ENCODE data around the gene MLH1. TPM values are rescaled to one million over a fixed set of nuclear protein-coding genes. Genes with fewer than 3 reads are reported as not detected.
"Not testable (repeated sequence)": the region's sequence is repeated elsewhere in the genome, so short reads cannot be mapped to it uniquely, and the experiment has no call there.

MLH1 gene
- total RNA-seq, 2 experiments from 2014 or later = 85.8 to 102 TPM

DNA sequence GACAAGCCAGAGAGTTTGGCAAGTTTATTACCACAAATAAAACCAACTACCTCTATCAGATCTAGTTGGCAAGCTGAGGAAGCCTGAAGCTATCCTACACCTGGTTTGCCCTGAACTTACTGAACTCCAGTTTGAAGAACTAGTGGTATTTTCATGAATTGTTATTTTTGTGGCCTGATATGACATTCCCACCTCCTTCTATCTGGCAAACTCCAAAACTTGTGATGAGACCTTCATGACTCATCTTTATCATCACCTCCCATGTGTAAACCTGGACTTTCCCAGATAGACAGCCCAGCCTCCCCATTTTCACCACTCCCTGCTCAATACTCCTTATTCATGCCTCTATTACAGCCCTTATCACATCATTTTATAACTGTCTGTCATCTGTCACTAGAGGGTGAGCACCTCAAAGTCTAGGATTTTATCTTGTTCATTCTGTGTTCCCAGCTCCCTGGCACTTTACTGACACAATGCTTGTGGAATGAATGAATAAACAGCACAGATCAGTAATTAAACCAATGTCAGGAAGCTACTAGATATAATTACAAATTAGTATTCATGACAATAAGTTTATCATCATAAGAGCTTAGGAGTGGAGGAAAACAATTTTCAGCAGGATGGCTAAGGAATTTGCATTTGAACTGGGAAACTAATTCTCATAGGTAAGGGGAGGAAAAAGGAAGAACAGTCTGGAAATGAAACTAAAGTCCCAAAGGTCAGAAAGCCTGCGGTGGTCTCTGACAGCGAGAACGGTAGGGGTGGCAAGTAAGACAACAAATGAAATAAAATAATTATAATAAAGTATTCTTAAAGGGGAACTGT is 35.2 kb upstream of the MLH1 start:
- CTCF ChIA-PET = interaction anchor here (0.6 to 4.5 kb wide), 54 partner anchors 8 to 256 kb away, joined by 3 to 69 read pairs (median 6); partner anchors contain the start of genes EPM2AIP1, MLH1 and TRANK1
- Mint-ChIP-seq H3K27me3 (no peaks in the 10 kb centered on the region), H3K36me3 (no peaks in the 10 kb centered on the region), H3K4me1 (ENCODE audit: low read depth) (peaks cover 10% of the 10 kb centered on the region), H3K9me3 (no peaks in the 10 kb centered on the region), H3K4me3 (no peak overlapping the region), H3K27ac (no peak overlapping the region)
- DNase-seq = peak; percentile 18
- intact Hi-C loops (cut with micrococcal nuclease) = loop anchor here (1.0 to 2.0 kb wide), 5 partner anchors 13 to 229 kb away; partner anchors contain the start of gene TRANK1
- POLR2A ChIA-PET = no interaction called here

DNA sequence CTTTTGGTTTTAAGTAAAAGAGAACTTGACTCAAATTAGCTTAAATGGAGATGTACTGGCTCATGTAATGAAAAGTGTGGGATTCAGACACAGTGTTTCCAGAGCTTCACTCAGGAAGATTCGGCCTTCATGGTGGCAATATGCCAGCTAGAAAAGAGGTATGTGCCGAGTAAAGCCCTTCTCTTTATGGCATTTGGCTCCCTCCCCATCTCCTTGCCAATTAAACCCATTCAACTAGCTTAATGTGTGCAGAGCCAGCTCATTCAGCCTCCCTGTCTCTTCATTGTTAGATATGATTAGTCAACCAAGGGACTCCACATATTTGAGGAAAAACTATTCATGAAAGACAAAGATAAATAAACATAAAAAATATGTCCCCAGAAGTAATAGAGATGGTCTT is 33.5 kb upstream of the MLH1 start:
- CTCF ChIA-PET = interaction anchor here (0.5 to 4.5 kb wide), 18 partner anchors 10 to 230 kb away, joined by 3 to 69 read pairs (median 13); partner anchors contain the start of gene TRANK1
- H3K4me1 Mint-ChIP-seq (ENCODE audit: low read depth) = peaks cover 10% of the 10 kb centered on the region
- no peak for DNase-seq
- intact Hi-C loops (cut with micrococcal nuclease) = loop anchor here (2.0 kb wide), 2 partner anchors 15 to 117 kb away; partner anchors contain the start of gene TRANK1
- no peaks in the 10 kb centered on the region for H3K9me3 Mint-ChIP-seq
- H3K36me3 Mint-ChIP-seq = no peaks in the 10 kb centered on the region
- H3K27me3 Mint-ChIP-seq = no peaks in the 10 kb centered on the region
- no peak overlapping the region for H3K27ac Mint-ChIP-seq
- POLR2A ChIA-PET = no interaction called here
- H3K4me3 Mint-ChIP-seq = no peak overlapping the region

DNA sequence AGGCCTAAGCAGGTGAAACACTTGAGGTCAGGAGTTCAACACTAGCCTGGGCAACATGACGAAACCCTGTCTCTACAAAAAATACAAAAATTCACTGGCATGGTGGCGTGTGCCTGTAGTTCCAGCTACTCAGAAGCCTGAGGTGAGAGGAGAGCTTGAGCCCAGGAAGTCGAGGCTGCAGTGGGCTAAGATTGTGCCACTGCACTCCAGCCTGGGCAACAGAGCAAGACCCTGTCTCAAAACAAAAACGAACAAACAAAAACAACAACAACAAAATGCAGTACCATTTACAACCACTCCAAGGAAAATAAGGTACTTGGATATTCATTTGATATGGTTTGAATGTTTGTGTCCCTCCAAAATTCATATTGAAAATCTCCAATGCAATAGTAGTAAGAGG is 32.8 kb upstream of the MLH1 start:
- intact Hi-C loops (cut with micrococcal nuclease) = no loop called here
- Mint-ChIP-seq H3K9me3 (no peaks in the 10 kb centered on the region), H3K36me3 (no peaks in the 10 kb centered on the region), H3K4me3 (no peak overlapping the region), H3K27ac (no peak overlapping the region), H3K4me1 (ENCODE audit: low read depth) (peaks cover 10% of the 10 kb centered on the region), H3K27me3 (no peaks in the 10 kb centered on the region)
- POLR2A ChIA-PET = no interaction called here
- no peak for DNase-seq
- CTCF ChIA-PET = interaction anchor here (1.3 to 4.5 kb wide), 7 partner anchors 20 to 227 kb away, joined by 3 to 69 read pairs (median 13); no protein-coding TSS in a partner anchor

- H3K9me3 Mint-ChIP-seq; CTCF ChIA-PET; intact Hi-C loops (cut with micrococcal nuclease); H3K36me3 Mint-ChIP-seq; H3K4me3 Mint-ChIP-seq; H3K27ac Mint-ChIP-seq; POLR2A ChIA-PET; H3K4me1 Mint-ChIP-seq (ENCODE audit: low read depth); DNase-seq; H3K27me3 Mint-ChIP-seq: not testable (repeated sequence)
Observed at GRCh38 chr3:36963008-36963407, 30.3 kb upstream of the MLH1 start.

DNA sequence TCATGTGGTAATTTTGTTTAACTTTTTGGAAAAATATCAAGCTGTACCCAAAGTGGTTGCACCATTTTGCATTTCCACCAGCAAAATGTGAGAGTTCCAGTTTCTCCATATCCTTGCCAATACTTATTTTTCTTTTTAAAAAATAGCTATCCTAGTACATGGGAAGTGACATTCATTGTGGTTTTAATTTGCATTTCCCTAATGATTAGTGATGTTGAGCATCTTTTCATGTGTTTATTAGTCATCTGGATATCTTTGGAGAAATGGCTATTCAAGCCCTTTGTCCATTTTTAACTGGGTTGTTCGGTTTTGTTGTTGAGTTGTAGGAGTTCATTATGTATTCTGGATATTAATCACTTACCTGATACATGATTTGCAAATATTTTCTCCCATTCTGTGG is 29.0 kb upstream of the MLH1 start:
- H3K4me3 Mint-ChIP-seq = no peak overlapping the region
- CTCF ChIA-PET = interaction anchor here (1.0 kb wide), 1 partner anchor 120 kb away, joined by 4 read pairs; no protein-coding TSS in a partner anchor

DNA sequence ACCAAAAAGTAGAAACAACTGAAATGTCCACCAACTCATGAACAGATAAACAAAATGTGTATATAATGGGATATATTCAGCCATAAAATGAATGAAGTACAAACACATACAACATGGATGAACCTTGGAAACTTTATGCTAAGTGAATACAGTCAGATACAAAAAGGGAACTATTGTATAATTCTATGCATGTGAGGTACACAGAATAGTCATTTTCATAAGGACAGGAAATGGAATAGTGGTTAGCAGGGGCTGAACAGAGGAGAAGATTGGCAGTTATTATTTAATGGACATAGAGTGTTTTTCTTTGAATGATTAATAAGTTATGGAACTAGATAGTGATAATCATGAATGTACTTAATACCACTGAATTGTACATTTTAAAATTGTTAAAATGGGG is 28.5 kb upstream of the MLH1 start:
- H3K27ac Mint-ChIP-seq = no peak overlapping the region
- ChIA-PET CTCF (no interaction called here), POLR2A (no interaction called here)
- intact Hi-C loops (cut with micrococcal nuclease) = no loop called here
- H3K4me1 Mint-ChIP-seq (ENCODE audit: low read depth) = peaks cover 11% of the 10 kb centered on the region
- DNase-seq = no peak
- H3K4me3 Mint-ChIP-seq = no peak overlapping the region
- H3K36me3 Mint-ChIP-seq = no peaks in the 10 kb centered on the region
- no peaks in the 10 kb centered on the region for H3K9me3 Mint-ChIP-seq
- H3K27me3 Mint-ChIP-seq = no peaks in the 10 kb centered on the region

More for the DNA sequence above, 29.0 kb upstream of the MLH1 start:
- intact Hi-C loops (cut with micrococcal nuclease) = no loop called here
- Mint-ChIP-seq H3K27me3 (no peaks in the 10 kb centered on the region), H3K27ac (no peak overlapping the region), H3K4me1 (ENCODE audit: low read depth) (peaks cover 6% of the 10 kb centered on the region), H3K36me3 (no peaks in the 10 kb centered on the region), H3K9me3 (no peaks in the 10 kb centered on the region)
- POLR2A ChIA-PET = no interaction called here
- no peak for DNase-seq

- H3K27me3 Mint-ChIP-seq = no peaks in the 10 kb centered on the region
- H3K36me3 Mint-ChIP-seq = no peaks in the 10 kb centered on the region
- H3K4me3 Mint-ChIP-seq = no peak overlapping the region
- DNase-seq = no peak
- peaks cover 14% of the 10 kb centered on the region for H3K4me1 Mint-ChIP-seq (ENCODE audit: low read depth)
- POLR2A ChIA-PET = no interaction called here
- no peak overlapping the region for H3K27ac Mint-ChIP-seq
- no peaks in the 10 kb centered on the region for H3K9me3 Mint-ChIP-seq
- intact Hi-C loops (cut with micrococcal nuclease) = no loop called here
- CTCF ChIA-PET = no interaction called here
Observed at GRCh38 chr3:36965440-36965839, 27.9 kb upstream of the MLH1 start.

DNA sequence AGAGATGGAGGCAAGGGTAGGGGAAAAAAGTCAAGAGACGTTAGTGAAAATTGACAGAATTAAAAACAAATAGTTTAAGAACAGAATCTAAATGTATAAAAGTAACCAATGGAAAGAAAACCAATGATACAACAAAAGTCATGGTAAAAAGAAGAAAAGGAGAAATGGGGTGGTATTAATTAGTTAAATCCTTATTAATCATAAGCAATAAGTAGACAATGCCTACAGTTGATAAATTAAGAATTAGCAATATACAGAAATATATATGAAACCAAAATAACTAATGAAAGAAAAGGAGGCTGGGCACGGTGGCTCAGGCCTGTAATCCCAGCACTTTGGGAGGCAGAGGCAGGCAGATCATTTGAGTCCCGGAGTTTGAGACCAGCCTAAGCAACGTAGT is 24.2 kb upstream of the MLH1 start:
- peaks cover 3% of the 10 kb centered on the region for H3K36me3 Mint-ChIP-seq
- POLR2A ChIA-PET = interaction anchor here (0.9 to 1.2 kb wide), 2 partner anchors 19 to 20 kb away, joined by 3 read pairs; no protein-coding TSS in a partner anchor
- no peak for DNase-seq
- CTCF ChIA-PET = interaction anchor here (2.1 kb wide), 1 partner anchor 11 kb away, joined by 27 read pairs; no protein-coding TSS in a partner anchor
- H3K4me1 Mint-ChIP-seq (ENCODE audit: low read depth) = peaks cover 22% of the 10 kb centered on the region
- peak overlapping the region; percentile 71 for H3K27ac Mint-ChIP-seq
- H3K4me3 Mint-ChIP-seq = no peak overlapping the region
- intact Hi-C loops (cut with micrococcal nuclease) = no loop called here
- no peaks in the 10 kb centered on the region for H3K27me3 Mint-ChIP-seq
- no peaks in the 10 kb centered on the region for H3K9me3 Mint-ChIP-seq

GRCh38 chr3:36969540-36970432 is 23.5 kb upstream of the MLH1 start:
- Mint-ChIP-seq H3K36me3 (peaks cover 3% of the 10 kb centered on the region), H3K9me3 (no peaks in the 10 kb centered on the region), H3K4me3 (no peak overlapping the region), H3K27ac (peak overlapping the region; percentile 71), H3K27me3 (no peaks in the 10 kb centered on the region), H3K4me1 (ENCODE audit: low read depth) (peaks cover 22% of the 10 kb centered on the region)
- ChIA-PET CTCF (interaction anchor here (0.9 to 2.1 kb wide), 3 partner anchors 11 to 22 kb away, joined by 4 to 27 read pairs (median 7); partner anchors contain the start of gene EPM2AIP1), POLR2A (interaction anchor here (0.9 to 1.2 kb wide), 3 partner anchors 18 to 23 kb away, joined by 3 read pairs; partner anchors contain the start of gene MLH1)
- peak; percentile 70 for DNase-seq
- intact Hi-C loops (cut with micrococcal nuclease) = no loop called here

- Mint-ChIP-seq H3K36me3 (peaks cover 14% of the 10 kb centered on the region), H3K9me3 (no peaks in the 10 kb centered on the region), H3K27ac (no peak overlapping the region), H3K27me3 (no peaks in the 10 kb centered on the region), H3K4me1 (ENCODE audit: low read depth) (peaks cover 22% of the 10 kb centered on the region), H3K4me3 (no peak overlapping the region)
- ChIA-PET POLR2A (no interaction called here), CTCF (no interaction called here)
- DNase-seq = no peak
- intact Hi-C loops (cut with micrococcal nuclease) = no loop called here
Observed at GRCh38 chr3:36972163-36972562, 21.2 kb upstream of the MLH1 start.

DNA sequence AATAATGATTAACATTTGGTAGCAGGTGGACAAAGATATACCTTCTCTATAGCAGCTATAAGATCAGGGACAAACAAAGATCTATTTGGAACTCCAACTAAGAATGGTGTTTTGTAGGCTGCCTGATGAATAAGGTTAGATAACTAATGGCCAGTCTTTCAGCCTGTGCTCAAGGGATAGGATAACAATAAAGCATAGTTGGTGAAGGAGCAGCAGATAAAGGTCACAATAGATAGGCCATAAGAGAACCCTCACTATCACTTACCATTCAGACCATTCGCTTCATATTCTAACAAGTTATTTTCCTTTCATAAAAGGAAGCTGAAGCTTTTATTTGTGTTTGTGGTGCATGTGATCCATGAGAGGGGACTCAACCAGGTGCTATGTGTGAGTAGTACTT is 20.2 kb upstream of the MLH1 start:
- no peak for DNase-seq
- H3K9me3 Mint-ChIP-seq = no peaks in the 10 kb centered on the region
- ChIA-PET POLR2A (no interaction called here), CTCF (interaction anchor here (2.0 kb wide), 1 partner anchor 14 kb away, joined by 10 read pairs; no protein-coding TSS in a partner anchor)
- no peak overlapping the region for H3K4me3 Mint-ChIP-seq
- peaks cover 14% of the 10 kb centered on the region for H3K36me3 Mint-ChIP-seq
- intact Hi-C loops (cut with micrococcal nuclease) = no loop called here
- H3K27me3 Mint-ChIP-seq = no peaks in the 10 kb centered on the region
- H3K4me1 Mint-ChIP-seq (ENCODE audit: low read depth) = peaks cover 22% of the 10 kb centered on the region
- no peak overlapping the region for H3K27ac Mint-ChIP-seq

GRCh38 chr3:36981006-36981405 is 12.3 kb upstream of the MLH1 start:
- peaks cover 19% of the 10 kb centered on the region for H3K9me3 Mint-ChIP-seq
- H3K27ac Mint-ChIP-seq = no peak overlapping the region
- ChIA-PET POLR2A (no interaction called here), CTCF (interaction anchor here (0.7 kb wide), 1 partner anchor 23 kb away, joined by 3 read pairs; no protein-coding TSS in a partner anchor)
- intact Hi-C loops (cut with micrococcal nuclease) = no loop called here
- H3K36me3 Mint-ChIP-seq = peaks cover 61% of the 10 kb centered on the region
- no peak for DNase-seq
- H3K27me3 Mint-ChIP-seq = no peaks in the 10 kb centered on the region
- H3K4me1 Mint-ChIP-seq (ENCODE audit: low read depth) = no peaks in the 10 kb centered on the region
- H3K4me3 Mint-ChIP-seq = no peak overlapping the region

Measured in activated CD4-positive, alpha-beta memory T cell treated with anti-CD3 and anti-CD28 coated beads for 36 hours (primary cell).